HG02678 (cell line): ENCODE measurements around the gene UPP1.
A peak's percentile ranks its signal among the peaks of the same experiment; 100 is the strongest.

Experiments used
- ATAC-seq: cut with Tn5 transposase; IDR thresholded peaks from one replicate; pipeline ENCODE4 v1.9.1; 2021; ENCODE audit warnings: mild to moderate bottlenecking, moderate library complexity; ENCODE audit not compliant: unreplicated experiment

The UPP1 gene

GRCh38 chr7:48085433-48085791 is 3.7 kb upstream of the UPP1 start:
- ATAC-seq: no peak

GRCh38 chr7:48085942-48086341 is 3.1 kb upstream of the UPP1 start:
- no peak for ATAC-seq

DNA sequence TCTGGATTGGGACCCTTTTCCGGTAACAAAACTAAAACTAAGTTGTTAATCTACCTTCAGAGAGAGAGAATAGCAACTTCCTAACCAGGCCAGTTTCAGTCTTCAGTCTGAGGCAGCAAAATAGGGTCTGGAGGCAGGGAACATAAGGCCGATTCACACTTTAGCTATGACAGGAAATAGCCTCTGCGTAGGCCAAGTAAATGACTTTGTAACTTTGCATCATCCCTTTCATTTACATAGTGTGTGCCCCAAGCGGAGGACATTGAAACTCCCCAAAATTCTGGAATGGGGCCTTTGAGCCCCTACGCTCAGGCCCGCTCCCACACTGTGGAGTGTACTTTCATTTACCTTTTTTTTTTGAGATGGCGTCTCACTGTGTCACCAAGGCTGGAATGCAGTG is 1.7 kb upstream of the UPP1 start:
- ATAC-seq: peak; percentile 17

DNA sequence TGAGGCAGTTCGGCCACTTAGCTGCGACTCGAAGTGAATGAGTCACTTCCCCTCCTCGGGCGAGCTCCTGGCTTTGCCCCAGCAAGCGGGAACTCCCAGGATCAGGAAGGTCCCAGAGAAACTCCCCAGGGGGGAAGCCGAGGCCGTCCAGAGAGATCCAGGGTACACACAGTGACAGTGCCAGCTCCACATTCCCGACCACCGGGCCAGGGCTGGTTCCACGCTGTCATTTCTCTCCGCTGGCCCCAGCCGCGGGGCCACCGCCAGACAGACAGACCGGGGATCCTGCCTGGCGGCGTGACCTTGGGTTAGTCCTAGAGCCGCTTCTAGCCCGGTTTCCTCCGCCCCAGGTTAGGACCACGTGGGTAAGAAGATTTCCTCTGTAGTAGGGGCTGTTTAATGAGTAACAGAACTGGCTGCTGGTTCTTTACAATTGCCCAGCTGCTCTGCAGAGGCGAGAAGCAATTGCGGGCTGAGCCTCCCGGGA is 463 bp upstream of the UPP1 start:
- peak; percentile 61 for ATAC-seq

DNA sequence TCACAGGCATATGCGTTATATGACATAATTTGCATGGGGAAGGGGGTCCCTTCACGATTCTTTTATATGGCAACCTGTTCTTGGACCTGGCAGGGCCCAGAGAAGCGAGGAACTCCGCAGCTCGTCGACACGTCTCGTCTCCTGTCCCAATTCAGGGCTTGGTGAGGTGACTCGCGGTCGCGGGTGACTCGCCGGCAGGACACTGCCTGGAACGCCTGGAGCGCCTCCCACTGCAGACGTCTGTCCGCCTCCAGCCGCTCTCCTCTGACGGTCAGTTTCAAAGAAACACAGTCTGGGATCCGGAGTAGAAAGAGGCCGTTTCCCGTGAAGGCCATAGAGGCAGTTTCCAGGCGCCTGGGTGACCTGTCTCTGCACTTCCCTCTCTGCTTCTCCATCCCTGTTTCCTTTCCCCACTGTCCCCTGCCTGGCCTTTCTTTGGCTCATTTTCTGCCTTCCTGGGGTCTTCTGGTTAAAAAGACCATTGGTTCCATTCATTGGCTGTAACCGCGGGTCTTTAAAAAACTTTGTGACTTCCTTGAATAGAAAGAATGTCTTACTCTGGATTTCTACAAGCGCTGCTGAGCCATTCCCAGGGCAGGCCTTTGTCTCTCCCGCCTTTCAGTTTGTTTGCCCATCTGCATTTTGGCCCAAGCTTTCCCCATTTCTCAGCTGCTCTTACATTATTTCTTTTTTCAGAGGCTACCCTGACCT is 1.2 kb downstream of the UPP1 start:
- no peak for ATAC-seq

GRCh38 chr7:48091506-48092433 is 2.7 kb downstream of the UPP1 start:
- no peak for ATAC-seq

GRCh38 chr7:48094861-48095293 is 5.8 kb downstream of the UPP1 start:
- ATAC-seq: no peak

DNA sequence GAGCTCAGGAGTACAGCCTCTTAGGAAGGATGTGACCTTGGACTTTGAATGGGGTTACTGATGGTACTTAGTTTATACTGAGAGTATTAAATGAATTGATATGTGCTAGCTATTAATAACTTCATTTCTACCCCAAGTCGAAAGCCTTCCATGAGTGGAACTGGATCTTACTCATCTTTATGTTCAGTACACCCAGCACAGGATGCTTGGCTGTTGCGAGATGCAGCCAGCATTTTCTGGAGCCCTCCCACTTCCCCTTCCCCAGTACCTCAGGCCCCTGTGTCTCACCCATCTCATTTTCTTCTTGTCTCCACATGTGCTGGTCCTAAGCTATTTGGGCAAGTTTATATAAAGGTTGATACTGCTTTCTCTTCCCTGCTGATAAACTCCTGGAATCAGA is 7.2 kb downstream of the UPP1 start:
- no peak for ATAC-seq

DNA sequence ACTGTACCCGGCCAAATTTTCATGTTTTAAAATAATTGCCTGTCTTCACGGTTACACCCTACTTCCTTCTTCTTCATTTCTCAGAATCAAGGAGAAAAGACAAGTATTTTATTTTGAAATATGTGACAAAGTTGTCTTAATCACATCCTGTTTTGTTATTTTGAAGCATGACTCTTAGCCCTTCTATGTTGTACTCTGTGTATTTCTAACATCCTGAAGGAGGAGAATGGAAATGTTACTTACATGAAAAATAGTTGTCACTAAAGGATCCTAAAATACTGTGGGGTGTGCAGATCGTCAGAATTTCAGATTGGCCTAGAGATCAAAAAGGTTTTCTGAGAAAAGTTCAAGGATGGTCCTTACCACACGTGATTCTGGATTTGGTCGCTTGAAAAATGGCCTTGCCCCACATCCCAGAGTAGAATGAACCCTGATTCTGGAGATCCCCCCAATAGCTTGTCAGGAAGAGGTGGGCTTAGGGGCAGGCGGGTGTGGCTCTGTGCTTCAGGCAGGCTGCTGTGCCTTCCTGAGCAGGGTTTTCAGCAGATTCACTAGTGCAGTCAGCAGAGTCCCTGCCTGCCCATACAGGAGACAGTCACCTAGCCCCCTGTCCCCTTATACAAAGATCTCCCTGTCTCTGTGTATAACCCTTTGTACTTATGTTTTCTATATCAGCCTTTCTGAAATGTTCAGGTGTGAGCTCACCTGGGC is 8.6 kb downstream of the UPP1 start:
- no peak for ATAC-seq

DNA sequence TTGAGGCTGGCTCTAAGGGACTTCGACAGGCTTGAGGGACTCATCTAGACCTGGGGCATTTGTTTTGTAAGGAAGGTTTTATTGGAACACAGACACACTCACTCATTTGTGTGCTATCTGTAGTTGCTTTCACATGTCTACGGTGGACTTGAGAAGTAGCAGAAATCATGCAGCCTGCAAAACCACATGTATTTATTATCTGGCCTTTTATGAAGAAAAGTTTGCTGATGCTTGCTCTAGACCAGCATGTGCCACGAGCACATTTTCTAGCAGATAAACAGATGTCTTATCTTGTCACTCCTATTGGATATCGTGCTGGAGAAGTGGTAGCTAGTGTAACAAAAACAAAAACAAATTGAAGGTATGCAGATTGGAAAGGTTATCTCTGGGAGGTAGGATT is 9.8 kb downstream of the UPP1 start:
- ATAC-seq: no peak

DNA sequence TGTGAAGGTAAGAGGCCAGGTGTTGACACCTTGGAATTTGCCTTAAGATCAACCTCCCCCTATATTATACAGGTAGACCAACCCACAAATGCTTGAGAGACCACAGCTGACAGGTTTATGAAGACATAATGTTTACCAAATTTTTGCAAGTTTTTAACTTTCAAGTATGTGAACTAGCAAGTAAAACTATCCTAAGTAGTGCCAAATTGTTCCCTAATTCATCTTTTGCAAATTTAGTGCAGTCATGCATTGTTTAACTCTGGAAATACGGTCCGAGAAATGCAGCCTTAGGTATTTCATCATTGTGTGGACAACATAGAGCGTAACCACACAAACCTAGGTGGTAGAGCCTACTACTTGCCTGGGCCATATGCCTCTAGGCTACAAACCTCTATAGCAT is 10.7 kb downstream of the UPP1 start:
- ATAC-seq: no peak

GRCh38 chr7:48101352-48101751 is 12.3 kb downstream of the UPP1 start:
- no peak for ATAC-seq

DNA sequence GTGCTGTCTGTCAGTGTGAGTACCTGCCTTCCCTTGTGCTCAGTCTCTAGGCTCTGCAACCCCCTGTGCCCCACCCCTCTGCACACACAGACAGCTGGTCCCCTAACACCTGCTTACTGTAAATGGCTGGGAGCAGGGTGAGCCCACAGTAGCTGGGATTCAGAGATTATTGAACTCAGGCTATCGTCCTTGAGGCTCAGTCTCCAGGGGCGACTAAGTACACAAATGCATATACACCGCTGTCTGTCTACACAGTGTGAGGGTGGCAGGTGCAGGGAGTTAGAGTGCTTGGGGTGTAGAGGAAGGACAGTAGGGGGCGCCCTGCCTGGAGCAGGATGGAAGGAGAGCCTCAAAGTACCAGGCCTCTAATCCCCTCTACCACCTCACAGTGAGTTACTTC is 12.9 kb downstream of the UPP1 start:
- ATAC-seq: no peak

- no peak for ATAC-seq
These were observed 13.5 kb downstream of the UPP1 start for GRCh38 chr7:48102530-48102929.

DNA sequence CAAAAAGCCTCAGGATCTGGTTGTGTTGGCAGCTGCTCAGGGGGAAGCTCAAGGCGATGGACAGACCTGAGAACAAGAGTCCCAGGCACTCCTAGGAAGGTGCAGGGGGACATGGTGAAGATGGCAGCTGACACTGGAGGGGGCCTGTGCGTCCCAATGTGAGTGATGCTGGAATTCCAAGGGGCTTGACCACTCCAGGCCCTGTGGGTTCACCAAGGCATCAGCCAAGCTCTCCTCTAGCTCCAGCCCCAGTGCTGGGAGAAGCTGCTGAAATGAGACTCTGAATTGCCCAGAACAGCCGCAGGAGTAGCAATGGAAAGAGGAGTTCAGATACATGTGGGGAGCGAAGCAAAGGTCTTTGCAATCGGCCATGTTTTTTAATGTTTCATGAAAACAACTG is 16.0 kb downstream of the UPP1 start:
- ATAC-seq: no peak

GRCh38 chr7:48106906-48107659 is 18.0 kb downstream of the UPP1 start:
- ATAC-seq: no peak

GRCh38 chr7:48107926-48108472 is 18.9 kb downstream of the UPP1 start:
- no peak for ATAC-seq

- no peak for ATAC-seq
These were observed 20.1 kb downstream of the UPP1 start for GRCh38 chr7:48108959-48109847.

GRCh38 chr7:48109848-48110663 is 21.0 kb downstream of the UPP1 start:
- ATAC-seq: peak; percentile 93
